IMR-90 (cell line): Measurements from ENCODE around the gene PATJ. TPM values are rescaled to one million over a fixed set of nuclear protein-coding genes. Genes with fewer than 3 reads are reported as not detected.

Experiments used
- ATAC-seq: fragments of 200-7000 bp; cut with Tn5 transposase; 2 replicates; pipeline ENCODE4 v1.9.1; 2020; ENCODE audit warnings: low read depth, mild to moderate bottlenecking, moderate library complexity
- BruUV-seq: library from RNA; stranded (reverse); fragments of 400-500 nt; replicated peaks from 2 replicates; lab custom pipeline; 2021; lab: Mats Ljungman, UMichigan
- CTCF ChIA-PET: fragments of 300-600 bp; formaldehyde crosslinking; extraction: SDS; loops from one replicate; lab custom pipeline; 2021; ENCODE audit warnings: antibody characterized with exemption; lab: Yijun Ruan, JAX
- POLR2A ChIA-PET: fragments of 300-600 bp; sonication (Branson Sonifier 250); formaldehyde crosslinking; loops from one replicate; lab custom pipeline; 2022; ENCODE audit warnings: antibody characterized with exemption; ENCODE audit not compliant: unreplicated experiment; lab: Charles Lee
- DNase-seq: peaks from one replicate; pipeline ENCODE4 v3.0.0; 2013
- H2AFZ ChIP-seq: replicated peaks from 2 replicates; pipeline ENCODE3; 2013; ENCODE audit warnings: low read length, mild to moderate bottlenecking; ENCODE audit not compliant: poor library complexity
- H2AK5ac ChIP-seq: 2 replicates; pipeline ENCODE4 v1.6.1; 2013; ENCODE audit warnings: low read depth, low read length, inconsistent platforms
- H2AK9ac ChIP-seq: replicated peaks from 2 replicates; pipeline ENCODE3; 2013; ENCODE audit warnings: mild to moderate bottlenecking, low read depth, low read length, moderate library complexity; ENCODE audit not compliant: poor library complexity
- H2BK120ac ChIP-seq: 2 replicates; pipeline ENCODE4 v1.6.1; 2013; ENCODE audit warnings: low read depth, low read length, inconsistent platforms
- H2BK15ac ChIP-seq: 3 replicates; pipeline ENCODE4 v1.6.1; 2013; ENCODE audit warnings: low read depth, low read length, inconsistent platforms
- H2BK20ac ChIP-seq: 2 replicates; pipeline ENCODE4 v1.6.1; 2013; ENCODE audit warnings: low read depth, mild to moderate bottlenecking, inconsistent platforms, low read length, moderate library complexity
- H2BK5ac ChIP-seq: 2 replicates; pipeline ENCODE4 v1.6.1; 2013; ENCODE audit warnings: mild to moderate bottlenecking, low read depth, low read length, inconsistent platforms; ENCODE audit not compliant: poor library complexity, severe bottlenecking
- H3K14ac ChIP-seq: replicated peaks from 2 replicates; pipeline ENCODE4 v1.6.1; 2013; ENCODE audit warnings: low read depth, low read length, inconsistent platforms
- H3K18ac ChIP-seq: 2 replicates; pipeline ENCODE4 v1.6.1; 2013; ENCODE audit warnings: low read depth, low read length, control low read depth
- H3K23ac ChIP-seq: 2 replicates; pipeline ENCODE4 v1.6.1; 2013; ENCODE audit warnings: low read depth, low read length, inconsistent platforms
- H3K27ac ChIP-seq: 2 replicates; pipeline ENCODE4 v1.5.1; 2013; ENCODE audit warnings: mild to moderate bottlenecking, control low read depth, low read length; ENCODE audit not compliant: insufficient read depth
- H3K27me3 ChIP-seq: 2 replicates; pipeline ENCODE4 v1.6.1; 2013; ENCODE audit warnings: low read length; ENCODE audit not compliant: control insufficient read depth, insufficient read depth
- H3K36me3 ChIP-seq: 2 replicates; pipeline ENCODE4 v1.6.1; 2013; ENCODE audit warnings: low read length, mixed read lengths; ENCODE audit not compliant: control insufficient read depth, insufficient read depth
- H3K4ac ChIP-seq: 2 replicates; pipeline ENCODE4 v1.6.1; 2013; ENCODE audit warnings: low read depth, low read length, inconsistent platforms
- H3K4me1 ChIP-seq: 2 replicates; pipeline ENCODE4 v1.6.1; 2013; ENCODE audit warnings: low read length, mixed read lengths; ENCODE audit not compliant: control insufficient read depth, insufficient read depth
- H3K4me2 ChIP-seq: 2 replicates; pipeline ENCODE4 v1.6.1; 2013; ENCODE audit warnings: low read depth, mild to moderate bottlenecking, control low read depth, low read length, moderate library complexity
- H3K4me3 ChIP-seq: 2 replicates; pipeline ENCODE4 v1.5.1; 2013; ENCODE audit warnings: low read depth, mild to moderate bottlenecking, control low read depth, low read length, moderate library complexity; ENCODE audit not compliant: insufficient read depth
- H3K56ac ChIP-seq: 2 replicates; pipeline ENCODE4 v1.6.1; 2013; ENCODE audit warnings: low read length, inconsistent platforms; ENCODE audit not compliant: insufficient read depth; ENCODE audit errors: extremely low read depth
- H3K79me1 ChIP-seq, 2 experiments: 2 replicates each; pipeline ENCODE4 v1.6.1; 2013; ENCODE audit warnings: low read length in 2 of 2, inconsistent platforms in 1 of 2, low read depth in 1 of 2
- H3K9ac ChIP-seq: 2 replicates; pipeline ENCODE4 v1.6.1; 2013; ENCODE audit warnings: low read depth, low read length, control low read depth
- H3K9me1 ChIP-seq: 2 replicates; pipeline ENCODE4 v1.6.1; 2013; ENCODE audit warnings: low read length, inconsistent platforms; ENCODE audit not compliant: insufficient read depth
- H3K9me3 ChIP-seq: 2 replicates; pipeline ENCODE4 v1.6.1; 2013; ENCODE audit warnings: low read length; ENCODE audit not compliant: control insufficient read depth, insufficient read depth
- H4K20me1 ChIP-seq: 2 replicates; pipeline ENCODE4 v1.6.1; 2013; ENCODE audit warnings: low read length, inconsistent platforms; ENCODE audit not compliant: insufficient read depth
- H4K5ac ChIP-seq: 2 replicates; pipeline ENCODE4 v1.6.1; 2013; ENCODE audit warnings: mild to moderate bottlenecking, low read depth, low read length, control low read depth
- H4K8ac ChIP-seq, 2 experiments: 2 replicates each; pipeline ENCODE4 v1.6.1; 2013; ENCODE audit warnings: low read depth in 2 of 2, low read length in 2 of 2, control low read depth in 1 of 2, inconsistent platforms in 1 of 2
- H4K91ac ChIP-seq: 2 replicates; pipeline ENCODE4 v1.6.1; 2013; ENCODE audit warnings: low read depth, low read length, inconsistent platforms; ENCODE audit not compliant: insufficient read depth
- MXI1 ChIP-seq: IDR thresholded peaks from 2 replicates; pipeline ENCODE4 v1.6.1; 2012; ENCODE audit warnings: low read depth, mild to moderate bottlenecking, low read length, moderate library complexity, borderline replicate concordance
- WGBS, 2 experiments: methylation state at CpG; one replicate each; pipeline versions ENCODE4 v1.1.5 to v1.1.7; 2013; ENCODE audit warnings: missing lambda C conversion rate in 2 of 2; ENCODE audit not compliant: insufficient read length in 1 of 2; ENCODE audit errors: extremely low coverage in 2 of 2; 5-methylcytosine and 5-hydroxymethylcytosine counted together
- dilution Hi-C: fragments of 300-500 bp; cut with HindIII; formaldehyde crosslinking; loops from one replicate; pipeline ENCODE4 v1.14.3; 2018; ENCODE audit warnings: low sequenced_read_pairs; ENCODE audit not compliant: unreplicated experiment
- in situ Hi-C: fragments of 300-500 bp; cut with MboI; formaldehyde crosslinking; loops from 3 replicates; pipeline ENCODE4 v1.14.3; 2019; ENCODE audit warnings: low sequenced_read_pairs, inconsistent platforms, mixed read lengths
- intact Hi-C: fragments of 100-400 bp; cut with micrococcal nuclease; formaldehyde crosslinking; loops from 2 replicates; pipeline ENCODE4 v1.10.0; 2022
- polyA plus RNA-seq, 3 experiments: library from polyadenylated mRNA; depleted of rRNA; stranded (reverse); fragments of >200 nt; gene quantifications; 2 replicates each; pipeline ENCODE4 v1.2.3, GENCODE V29; 2012; ENCODE audit warnings: low replicate concordance in 1 of 3
- total RNA-seq: library from RNA; depleted of rRNA; stranded (reverse); fragments of >200 nt; gene quantifications from 2 replicates; pipeline ENCODE4 v1.2.3, GENCODE V29; 2012
- TF ChIP-seq, protein P1 (sequence below): fragments of 150-350 bp; IDR thresholded peaks from 2 replicates; pipeline ENCODE4 v1.6.1; 2016; ENCODE audit warnings: low read depth, mild to moderate bottlenecking, low read length, moderate library complexity, borderline replicate concordance

PATJ gene
- total and polyA plus RNA-seq, 2 of the 4 experiments (the other 2 are of a cell fraction) = 2.0 to 3.4 TPM

DNA sequence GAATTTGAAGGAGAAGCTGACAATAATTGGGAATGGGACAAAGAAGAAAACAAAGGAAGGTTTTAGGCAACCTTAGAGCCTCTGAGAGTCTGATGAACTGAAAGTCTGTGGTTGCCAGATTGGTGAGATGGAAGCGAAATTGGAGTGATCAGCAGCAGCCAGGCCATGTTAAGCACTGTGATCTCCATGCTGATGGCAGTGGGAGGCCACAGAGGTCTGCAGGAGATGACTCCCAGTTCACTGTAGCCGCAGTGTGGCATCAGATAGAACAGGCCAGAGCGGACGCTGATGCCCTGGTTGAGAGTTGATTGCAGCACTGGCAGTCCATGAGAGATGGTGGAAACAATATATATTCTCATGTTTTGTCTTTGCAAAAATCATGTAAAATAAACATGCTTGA, 314.9 kb downstream of the PATJ start:
- Histone ChIP-seq H3K14ac (no peak overlapping the region), H3K4me3 (no peak overlapping the region), H3K79me1 (no peaks in the 10 kb centered on the region), H2BK20ac (no peak overlapping the region), H2BK5ac (no peak overlapping the region), H3K36me3 (no peaks in the 10 kb centered on the region), H3K9me1 (no peaks in the 10 kb centered on the region), H3K4me2 (no peak overlapping the region), H3K27me3 (no peaks in the 10 kb centered on the region), H2AK5ac (no peak overlapping the region), H4K20me1 (no peaks in the 10 kb centered on the region), H2BK120ac (no peak overlapping the region), H3K9ac (no peak overlapping the region), H2BK15ac (no peak overlapping the region), H3K4me1 (no peaks in the 10 kb centered on the region), H3K56ac (no peak overlapping the region), H3K9me3 (no peaks in the 10 kb centered on the region), H2AK9ac (peak overlapping the region; percentile 28), H4K5ac (no peak overlapping the region), H3K27ac (no peak overlapping the region), H3K23ac (no peak overlapping the region), H3K4ac (no peak overlapping the region), H4K91ac (no peak overlapping the region), H2AFZ (no peak overlapping the region), H4K8ac (no peak overlapping the region), H3K18ac (no peak overlapping the region)
- 85% methylated on average over 3 of the region's 4 CpGs; no CpG with 5 or more reads in 1 of the 2 experiments for WGBS, 2 experiments
- POLR2A ChIA-PET = no interaction called here
- CTCF ChIA-PET = no interaction called here
- DNase-seq (no peak), ATAC-seq (no peak)
- in situ Hi-C loops = no loop called here
- BruUV-seq = no TSS peak
- dilution Hi-C loops = no loop called here
- TF ChIP-seq MXI1 = no peak
- TF ChIP-seq, protein P1, sequence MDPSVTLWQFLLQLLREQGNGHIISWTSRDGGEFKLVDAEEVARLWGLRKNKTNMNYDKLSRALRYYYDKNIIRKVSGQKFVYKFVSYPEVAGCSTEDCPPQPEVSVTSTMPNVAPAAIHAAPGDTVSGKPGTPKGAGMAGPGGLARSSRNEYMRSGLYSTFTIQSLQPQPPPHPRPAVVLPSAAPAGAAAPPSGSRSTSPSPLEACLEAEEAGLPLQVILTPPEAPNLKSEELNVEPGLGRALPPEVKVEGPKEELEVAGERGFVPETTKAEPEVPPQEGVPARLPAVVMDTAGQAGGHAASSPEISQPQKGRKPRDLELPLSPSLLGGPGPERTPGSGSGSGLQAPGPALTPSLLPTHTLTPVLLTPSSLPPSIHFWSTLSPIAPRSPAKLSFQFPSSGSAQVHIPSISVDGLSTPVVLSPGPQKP = no peak
- intact Hi-C loops = no loop called here
